ENCODE results near the gene RNF144A. TPM values are rescaled to one million over a fixed set of nuclear protein-coding genes. Genes with fewer than 3 reads are reported as not detected.
A peak's percentile ranks its signal among the peaks of the same experiment; 100 is the strongest.

Gene RNF144A
- total RNA-seq, 1 experiment from 2014 or later, result 13.6 TPM

DNA sequence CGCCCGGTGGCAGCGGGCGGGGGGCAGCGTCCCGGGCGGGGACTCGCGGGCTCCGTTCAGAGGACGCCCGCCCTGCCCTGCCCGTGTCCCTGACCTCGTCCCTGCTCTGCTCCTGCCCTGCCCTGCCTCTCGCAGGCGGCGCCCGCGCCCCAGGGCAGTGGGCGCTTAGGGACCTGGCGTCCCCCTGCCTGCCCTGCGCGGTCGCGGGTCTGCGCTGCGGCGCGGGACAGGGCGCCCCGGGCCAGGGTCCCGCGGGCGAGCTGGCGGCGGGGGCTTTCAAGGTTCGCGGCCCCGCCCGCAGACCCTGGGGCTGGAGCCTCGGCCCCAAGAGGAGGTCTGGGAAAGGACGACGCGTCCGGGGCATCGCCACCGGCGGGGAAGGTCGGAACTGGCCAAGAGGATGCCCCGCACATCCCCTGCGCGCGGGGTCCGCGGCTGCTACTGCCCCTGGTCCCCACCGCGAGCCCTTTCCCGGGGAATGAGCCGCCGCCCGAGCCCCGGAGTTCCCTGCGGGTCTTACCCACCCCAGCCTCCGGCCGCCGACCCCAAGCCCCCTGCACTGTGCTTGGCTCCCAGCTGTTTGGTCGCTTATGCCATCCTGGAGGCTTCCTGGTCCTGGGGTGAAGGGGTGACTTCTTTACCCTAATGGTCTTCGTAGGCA lies 679 bp downstream of the RNF144A start:
- Histone ChIP-seq H3K4me3 (ENCODE audit: insufficient read depth, low read depth, low read length) (peak overlapping the region; percentile 61), H3K36me3 (replicated peaks; ENCODE audit: control insufficient read depth, insufficient read depth, low read length) (no peaks in the 10 kb centered on the region)
- DNase-seq, result no peak

DNA sequence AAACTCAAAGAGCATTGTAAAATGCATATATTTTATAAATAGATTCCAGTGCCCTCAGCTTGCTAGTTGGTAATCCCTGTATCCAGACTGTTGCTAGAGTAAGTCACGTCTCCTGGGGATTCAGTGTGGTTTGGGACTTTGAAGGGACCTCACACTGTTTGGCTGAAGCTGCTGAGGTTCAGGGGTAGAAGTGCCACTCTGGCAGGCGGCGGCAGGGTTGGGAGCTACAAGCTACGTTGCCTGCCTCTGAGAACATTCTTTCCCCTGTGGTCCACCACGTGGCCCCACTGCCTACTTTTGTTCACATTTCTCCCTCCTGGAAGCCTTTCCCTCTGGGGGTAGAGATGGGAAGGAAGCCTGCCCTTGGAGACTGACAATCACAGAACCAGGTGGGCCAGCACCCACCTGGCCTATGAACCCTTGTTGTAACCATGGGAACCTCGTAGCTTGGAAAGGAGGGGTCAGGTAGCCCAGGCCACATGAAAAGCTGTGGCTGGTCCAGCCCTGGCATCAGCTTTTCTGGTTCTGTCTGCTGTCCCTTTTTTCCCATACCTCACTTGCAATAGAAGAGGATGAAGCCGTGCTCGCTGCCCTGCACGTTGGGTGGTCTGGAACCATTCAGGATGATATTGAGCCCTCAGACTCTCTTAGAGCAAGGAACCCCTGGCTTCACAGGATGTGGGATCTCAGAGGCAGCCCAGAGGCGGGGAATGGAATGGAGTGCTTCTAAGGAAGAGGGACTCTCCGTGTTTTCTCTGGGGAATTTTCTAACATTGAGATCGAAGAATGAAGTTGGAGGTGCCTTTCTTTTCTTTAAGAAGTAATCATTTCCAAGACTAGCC lies 2.9 kb downstream of the RNF144A start:
- Histone ChIP-seq H3K36me3 (replicated peaks; ENCODE audit: control insufficient read depth, insufficient read depth, low read length) (no peaks in the 10 kb centered on the region), H3K4me3 (ENCODE audit: insufficient read depth, low read depth, low read length) (no peak overlapping the region), H3K27me3 (ENCODE audit: control insufficient read depth, insufficient read depth, low read length) (peaks cover 7% of the 10 kb centered on the region)
- no peak for DNase-seq

More for the DNA sequence above, 679 bp downstream of the RNF144A start:
- H3K27me3 ChIP-seq (ENCODE audit: control insufficient read depth, insufficient read depth, low read length), result peaks cover 7% of the 10 kb centered on the region

DNA sequence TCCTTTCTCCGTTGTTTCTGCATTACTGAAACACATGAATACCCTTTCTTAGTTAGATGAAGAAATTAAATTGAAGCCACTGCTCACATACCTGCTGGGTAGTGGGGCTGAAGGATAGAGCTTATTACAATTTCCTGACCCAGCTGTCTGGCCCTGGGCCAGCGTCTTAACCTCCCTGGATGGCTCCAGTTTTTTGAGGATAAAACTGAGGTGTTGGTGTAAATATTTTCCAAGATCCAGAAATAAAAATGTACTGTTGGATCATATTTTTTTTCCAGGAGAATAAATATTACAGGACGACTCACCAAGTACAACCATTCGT lies 3.5 kb downstream of the RNF144A start:
- Histone ChIP-seq H3K36me3 (replicated peaks; ENCODE audit: control insufficient read depth, insufficient read depth, low read length) (no peaks in the 10 kb centered on the region), H3K27me3 (ENCODE audit: control insufficient read depth, insufficient read depth, low read length) (peaks cover 7% of the 10 kb centered on the region), H3K4me3 (ENCODE audit: insufficient read depth, low read depth, low read length) (no peak overlapping the region)
- DNase-seq, result no peak

DNA sequence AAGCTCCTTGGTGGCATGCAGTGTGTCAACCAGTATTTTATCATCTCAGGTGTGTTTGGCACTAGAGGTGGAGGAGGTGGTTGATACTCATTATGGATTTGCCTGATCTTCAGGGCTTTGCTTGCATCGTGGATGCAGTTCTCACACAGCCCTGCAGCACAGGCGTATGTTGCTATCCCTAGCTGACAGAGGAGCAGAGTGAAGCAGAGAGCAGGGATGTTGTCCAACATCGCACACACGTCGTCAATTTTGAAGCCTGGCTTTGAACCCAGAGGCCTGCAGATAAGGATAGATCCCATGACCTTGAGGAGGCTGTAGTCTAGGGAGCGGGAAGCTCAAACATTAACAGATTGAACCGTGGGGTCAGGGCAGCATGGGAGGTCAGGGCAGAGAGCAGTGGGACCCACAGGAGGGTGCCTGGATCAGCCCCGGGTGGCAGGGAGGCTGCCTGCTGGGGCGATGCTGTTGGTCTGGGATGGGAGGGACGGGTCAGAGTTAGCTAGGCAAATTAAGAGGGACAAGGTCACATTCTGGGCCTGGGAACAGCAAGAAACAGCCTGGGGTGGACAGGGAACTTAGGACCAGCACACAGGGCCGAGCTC lies 4.2 kb downstream of the RNF144A start:
- Histone ChIP-seq H3K36me3 (replicated peaks; ENCODE audit: control insufficient read depth, insufficient read depth, low read length) (no peaks in the 10 kb centered on the region), H3K27me3 (ENCODE audit: control insufficient read depth, insufficient read depth, low read length) (peaks cover 7% of the 10 kb centered on the region), H3K4me3 (ENCODE audit: insufficient read depth, low read depth, low read length) (no peak overlapping the region)
- DNase-seq, result no peak

DNA sequence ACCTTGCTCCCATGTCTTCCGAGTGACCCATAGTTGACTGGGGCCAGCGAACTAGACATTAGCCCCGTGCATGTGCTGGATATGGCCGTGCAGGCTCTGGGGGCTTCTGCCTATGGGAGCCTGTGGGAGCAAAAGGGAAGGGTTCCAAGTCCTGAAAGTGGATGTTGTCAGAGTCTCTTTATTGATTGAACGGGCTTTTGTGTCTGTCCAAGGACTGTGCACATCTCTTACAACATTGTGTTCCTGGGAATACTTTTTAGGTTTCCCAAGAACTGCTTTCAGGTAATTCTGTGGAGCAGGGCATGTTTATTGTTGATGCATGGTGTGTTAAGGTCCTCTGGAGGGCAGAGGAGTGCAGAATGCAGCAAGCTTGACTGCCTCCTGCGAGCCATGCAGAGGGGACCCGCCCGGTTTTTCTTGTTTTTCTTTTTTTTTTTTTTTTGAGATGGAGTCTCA lies 5.0 kb downstream of the RNF144A start:
- DNase-seq, result peak; percentile 67

DNA sequence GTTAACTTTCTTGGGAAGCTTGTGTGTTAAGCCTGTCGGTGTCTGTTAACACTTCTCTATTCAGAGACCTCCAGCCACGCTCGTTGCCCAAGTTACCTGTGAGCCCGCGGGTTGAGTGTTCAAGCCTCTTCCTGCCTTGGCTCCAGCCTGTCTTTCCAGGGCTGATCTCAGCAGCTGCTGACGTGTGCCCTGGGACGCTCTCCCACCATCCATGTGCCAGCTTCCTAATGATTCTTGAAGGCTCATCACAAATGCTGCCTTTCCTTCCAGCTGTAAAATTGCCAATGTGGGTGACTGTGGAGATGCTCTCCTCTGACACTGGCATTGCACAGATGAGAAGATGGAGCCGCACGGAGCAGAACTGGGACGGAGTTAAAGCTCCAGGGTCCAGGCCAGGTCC lies 6.1 kb downstream of the RNF144A start:
- H3K36me3 ChIP-seq (replicated peaks; ENCODE audit: control insufficient read depth, insufficient read depth, low read length), result no peaks in the 10 kb centered on the region
- no peak for DNase-seq
- H3K27me3 ChIP-seq (ENCODE audit: control insufficient read depth, insufficient read depth, low read length), result peaks cover 2% of the 10 kb centered on the region; the same call in 1 of the 2 replicates
- no peak overlapping the region for H3K4me3 ChIP-seq (ENCODE audit: insufficient read depth, low read depth, low read length)

More for the DNA sequence above, 5.0 kb downstream of the RNF144A start:
- Histone ChIP-seq H3K4me3 (ENCODE audit: insufficient read depth, low read depth, low read length) (no peak overlapping the region), H3K36me3 (replicated peaks; ENCODE audit: control insufficient read depth, insufficient read depth, low read length) (no peaks in the 10 kb centered on the region), H3K27me3 (ENCODE audit: control insufficient read depth, insufficient read depth, low read length) (peaks cover 7% of the 10 kb centered on the region)

DNA sequence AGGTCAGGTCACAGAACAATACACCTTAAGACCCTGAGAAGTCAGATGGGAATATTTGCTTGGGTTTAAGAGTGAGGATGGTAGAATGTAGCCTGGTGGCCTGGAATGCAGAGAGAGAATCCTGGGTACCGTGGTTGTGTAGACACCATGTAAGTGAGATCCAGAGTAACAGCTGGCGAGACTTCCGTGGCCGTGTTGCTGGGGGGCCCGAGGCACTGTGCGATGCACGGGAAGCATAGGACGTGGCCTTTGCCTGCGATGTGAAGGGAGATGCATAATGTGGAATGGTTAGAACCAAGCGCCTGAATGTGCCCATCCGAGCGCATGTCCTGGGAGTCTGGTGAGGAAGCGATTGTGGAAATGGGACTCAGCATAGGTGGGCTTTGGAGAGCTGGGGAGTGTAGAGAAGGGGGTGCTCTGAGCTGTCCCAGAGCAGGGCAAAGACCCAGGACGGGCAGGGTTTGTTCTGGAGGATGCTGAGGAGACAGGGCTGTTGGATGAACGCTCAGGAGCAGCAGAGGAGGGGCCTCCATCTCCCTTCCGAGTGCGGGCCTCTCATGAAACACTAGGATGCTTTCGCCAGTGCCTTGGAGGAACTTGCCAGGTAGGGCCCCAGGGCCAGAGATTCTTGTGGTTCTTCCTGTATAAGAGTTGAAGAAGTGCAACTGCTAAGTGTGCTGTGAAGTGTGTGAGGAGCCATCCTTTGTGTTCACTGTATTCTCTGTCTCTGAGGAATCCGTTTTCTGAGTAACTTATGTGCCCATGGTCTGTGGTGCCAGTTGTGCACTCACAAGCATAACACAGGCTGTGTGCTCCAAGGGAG lies 7.1 kb downstream of the RNF144A start:
- DNase-seq, result no peak
- Histone ChIP-seq H3K27me3 (ENCODE audit: control insufficient read depth, insufficient read depth, low read length) (peaks cover 1% of the 10 kb centered on the region; the same call in 1 of the 2 replicates), H3K36me3 (replicated peaks; ENCODE audit: control insufficient read depth, insufficient read depth, low read length) (no peaks in the 10 kb centered on the region), H3K4me3 (ENCODE audit: insufficient read depth, low read depth, low read length) (no peak overlapping the region)

DNA sequence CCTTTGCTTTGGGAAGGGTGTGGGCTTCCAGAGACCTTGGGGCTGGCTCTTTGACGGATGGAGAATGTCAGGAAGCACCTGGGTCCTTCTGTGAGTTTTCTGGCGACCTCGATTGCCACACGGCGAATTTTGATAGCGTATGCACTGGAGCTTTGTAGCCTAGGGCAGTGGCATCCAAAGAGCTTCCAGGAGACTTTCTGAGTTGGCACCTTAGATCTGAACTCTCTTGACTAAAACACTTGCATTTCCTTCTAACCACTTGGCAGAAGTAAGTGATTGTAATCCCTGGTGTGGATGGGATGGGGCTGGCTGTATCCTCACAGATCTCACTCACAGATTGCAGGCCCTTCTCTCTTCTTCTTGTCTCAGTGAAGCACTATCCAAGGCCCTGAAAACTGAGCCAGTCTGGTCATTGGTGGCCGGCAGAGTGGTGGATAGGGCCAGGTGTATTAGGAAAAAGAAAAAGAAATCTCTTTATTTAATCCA lies 7.8 kb downstream of the RNF144A start:
- DNase-seq, result no peak
- Histone ChIP-seq H3K27me3 (ENCODE audit: control insufficient read depth, insufficient read depth, low read length) (no peaks in the 10 kb centered on the region), H3K36me3 (replicated peaks; ENCODE audit: control insufficient read depth, insufficient read depth, low read length) (no peaks in the 10 kb centered on the region), H3K4me3 (ENCODE audit: insufficient read depth, low read depth, low read length) (no peak overlapping the region)

DNA sequence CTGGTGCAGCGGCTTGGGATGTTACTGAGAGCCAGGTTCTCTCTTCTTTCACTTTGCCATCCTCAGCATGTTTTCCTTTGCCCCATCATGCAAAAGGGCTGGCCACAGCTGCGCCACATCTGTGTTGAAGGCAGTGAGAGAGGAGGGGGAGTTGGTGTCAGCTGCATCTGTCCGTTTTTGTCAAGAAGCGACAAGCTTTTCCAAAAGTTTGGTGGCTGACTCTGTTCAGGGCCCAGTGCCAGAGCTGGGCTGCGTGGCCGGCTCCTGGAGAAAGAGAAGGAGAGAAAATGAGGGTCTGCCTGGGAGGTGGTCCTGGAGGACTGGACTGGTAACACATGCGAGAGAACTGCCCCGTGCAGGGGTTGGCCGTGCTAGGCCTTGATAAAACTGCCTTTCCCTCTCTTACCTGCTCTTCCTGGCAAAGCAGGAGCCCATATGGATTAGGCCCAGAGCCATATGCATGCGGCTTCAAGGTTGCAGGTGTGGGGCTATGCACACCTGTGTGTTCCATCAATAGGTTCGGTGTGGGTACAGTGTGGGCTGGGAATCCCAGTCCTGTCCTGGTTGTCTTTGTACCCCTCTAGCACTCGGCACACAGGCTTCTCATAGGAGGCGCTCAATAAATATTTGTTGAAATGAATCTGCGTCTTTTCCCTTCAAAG lies 9.0 kb downstream of the RNF144A start:
- no peak for DNase-seq
- Histone ChIP-seq H3K36me3 (replicated peaks; ENCODE audit: control insufficient read depth, insufficient read depth, low read length) (no peaks in the 10 kb centered on the region), H3K27me3 (ENCODE audit: control insufficient read depth, insufficient read depth, low read length) (no peaks in the 10 kb centered on the region), H3K4me3 (ENCODE audit: insufficient read depth, low read depth, low read length) (no peak overlapping the region)

DNA sequence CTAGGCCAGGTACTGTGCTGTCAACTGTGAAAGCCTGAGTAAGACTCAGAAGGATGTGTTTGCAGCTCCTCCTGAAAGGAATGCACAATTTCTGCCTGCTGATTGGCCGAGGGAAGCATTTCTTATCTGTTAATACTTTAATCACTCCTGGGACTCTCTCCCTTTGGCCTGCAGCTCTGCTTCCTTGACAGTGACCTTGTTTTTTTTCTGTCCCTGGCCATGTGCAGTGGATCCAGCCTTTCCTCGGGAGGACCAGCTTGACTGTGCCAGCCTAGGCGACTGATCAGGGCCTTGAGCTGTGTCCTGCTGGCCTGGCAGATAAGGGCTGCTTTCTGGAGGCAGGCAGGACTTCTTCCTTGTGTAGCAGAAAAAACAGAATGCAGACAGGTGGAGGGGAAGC lies 10.0 kb downstream of the RNF144A start:
- H3K27me3 ChIP-seq (ENCODE audit: control insufficient read depth, insufficient read depth, low read length), result no peaks in the 10 kb centered on the region
- H3K36me3 ChIP-seq (replicated peaks; ENCODE audit: control insufficient read depth, insufficient read depth, low read length), result no peaks in the 10 kb centered on the region
- DNase-seq, result no peak
- H3K4me3 ChIP-seq (ENCODE audit: insufficient read depth, low read depth, low read length), result no peak overlapping the region

DNA sequence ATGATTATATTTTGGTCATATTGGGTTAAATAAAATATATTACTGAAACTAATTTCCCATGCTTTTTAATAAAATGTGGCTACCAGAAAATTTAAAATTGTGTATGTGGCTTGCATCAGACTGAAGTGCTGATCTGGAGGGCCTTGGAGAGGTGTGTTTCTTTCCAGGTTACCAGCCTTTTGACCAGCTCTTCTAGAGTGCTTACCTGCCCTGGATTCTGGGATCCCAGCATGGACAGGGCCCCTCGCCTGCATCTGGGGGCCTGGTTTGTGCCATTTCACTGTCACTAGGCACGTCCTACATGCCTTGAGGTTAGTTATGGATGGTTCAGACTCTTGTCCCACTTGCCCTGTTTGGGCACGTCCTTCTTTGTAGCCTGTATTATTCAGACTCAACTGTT lies 10.5 kb downstream of the RNF144A start:
- Histone ChIP-seq H3K27me3 (ENCODE audit: control insufficient read depth, insufficient read depth, low read length) (no peaks in the 10 kb centered on the region), H3K36me3 (replicated peaks; ENCODE audit: control insufficient read depth, insufficient read depth, low read length) (no peaks in the 10 kb centered on the region), H3K4me3 (ENCODE audit: insufficient read depth, low read depth, low read length) (no peak overlapping the region)
- no peak for DNase-seq

DNA sequence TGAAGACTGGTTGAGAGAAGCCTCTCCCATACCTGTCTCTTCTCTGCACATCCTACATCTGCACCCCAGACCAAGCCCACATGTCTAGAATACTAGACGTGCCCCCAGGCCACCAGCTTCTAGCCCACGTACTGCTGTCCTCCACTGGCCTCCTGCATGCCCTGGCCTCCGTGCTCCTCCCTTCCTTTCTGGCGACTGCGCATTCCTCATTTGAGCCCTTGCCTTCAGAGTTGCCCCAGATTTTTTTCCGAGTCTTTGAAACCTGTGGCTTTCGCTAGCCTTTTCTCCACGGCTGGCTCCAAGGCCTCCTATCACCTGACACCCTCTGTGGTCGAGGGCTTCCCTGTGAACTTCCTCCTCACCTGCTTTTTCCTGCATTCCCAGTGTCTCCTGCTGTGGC lies 11.2 kb downstream of the RNF144A start:
- Histone ChIP-seq H3K36me3 (replicated peaks; ENCODE audit: control insufficient read depth, insufficient read depth, low read length) (no peaks in the 10 kb centered on the region), H3K4me3 (ENCODE audit: insufficient read depth, low read depth, low read length) (no peak overlapping the region), H3K27me3 (ENCODE audit: control insufficient read depth, insufficient read depth, low read length) (no peaks in the 10 kb centered on the region)
- DNase-seq, result no peak

DNA sequence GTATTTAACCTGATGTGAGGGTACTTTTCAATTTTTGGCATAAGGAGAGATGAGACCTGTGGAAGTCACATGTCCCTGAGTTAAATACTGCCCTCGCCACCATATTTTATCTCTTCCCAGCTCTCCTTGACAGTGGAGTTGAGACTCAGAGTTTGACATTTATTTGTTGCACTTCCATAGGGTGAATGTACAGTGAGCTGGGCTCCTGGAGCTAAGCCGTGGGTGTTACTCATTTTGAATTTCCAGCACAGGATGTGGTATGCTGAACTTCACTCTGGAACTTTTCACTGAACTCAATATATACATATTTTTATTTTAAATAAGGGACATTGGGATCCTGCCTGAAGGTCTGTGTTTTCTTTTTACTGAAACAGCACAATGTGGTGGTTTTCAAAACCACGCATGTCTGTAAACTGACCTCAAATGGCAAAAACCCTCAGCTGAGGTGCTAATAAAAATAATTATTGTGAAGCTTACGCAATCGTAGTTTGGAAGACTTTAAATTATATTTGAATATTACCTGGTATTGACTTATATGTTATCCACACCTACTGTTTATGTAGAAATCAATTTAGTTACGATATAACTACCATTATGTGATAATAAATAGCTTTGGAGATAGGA lies 12.1 kb downstream of the RNF144A start:
- H3K4me3 ChIP-seq (ENCODE audit: insufficient read depth, low read depth, low read length), result no peak overlapping the region
- DNase-seq, result no peak
- no peaks in the 10 kb centered on the region for H3K27me3 ChIP-seq (ENCODE audit: control insufficient read depth, insufficient read depth, low read length)
- H3K36me3 ChIP-seq (replicated peaks; ENCODE audit: control insufficient read depth, insufficient read depth, low read length), result no peaks in the 10 kb centered on the region
